HCT116 (cell line): ENCODE measurements around the gene OTOG. TPM values are rescaled to one million over a fixed set of nuclear protein-coding genes. Genes with fewer than 3 reads are reported as not detected.

Experiments
- ATAC-seq: fragments of 200-7000 bp; cut with Tn5 transposase; 2 replicates; pipeline ENCODE4 v1.9.1; 2020; ENCODE audit warnings: mild to moderate bottlenecking, moderate library complexity
- BruUV-seq: library from RNA; stranded (reverse); fragments of 400-500 nt; replicated peaks from 2 replicates; lab custom pipeline; 2021; lab: Mats Ljungman, UMichigan
- CTCF ChIA-PET: fragments of 300-600 bp; sonication (Branson Sonifier 250); formaldehyde crosslinking; loops from one replicate; lab custom pipeline; 2021; ENCODE audit warnings: antibody characterized with exemption; lab: Charles Lee
- POLR2A ChIA-PET: fragments of 300-600, 350-600 bp; sonication (Branson Sonifier 250); formaldehyde crosslinking; loops from one replicate; lab custom pipeline; 2021; ENCODE audit warnings: antibody characterized with exemption; lab: Charles Lee
- RAD21 ChIA-PET, 2 experiments: fragments of 300-600 bp; sonication (Branson Sonifier 250); formaldehyde crosslinking; loops; one replicate each; lab custom pipeline; 2023; ENCODE audit warnings: low total read pairs in 2 of 2; ENCODE audit not compliant: uncharacterized antibody in 2 of 2, unreplicated experiment in 2 of 2, low non-redundant PET in 1 of 2; lab: Charles Lee
- DNase-seq: peaks from one replicate; pipeline ENCODE4 v3.0.0-alpha.2; 2010; ENCODE audit warnings: low read depth, low spot score
- H2AFZ ChIP-seq: fragments of 200-600 bp; shearing (Covaris generic), sonication (generic); 2 replicates; pipeline ENCODE4 v1.6.1; 2017; ENCODE audit warnings: low read depth, mixed run types, mixed read lengths, antibody characterized with exemption, low read length; ENCODE audit not compliant: poor library complexity, severe bottlenecking
- H3K27ac ChIP-seq: 2 replicates; pipeline ENCODE4 v1.5.1; 2012; ENCODE audit warnings: low read depth, low read length
- H3K27me3 ChIP-seq: fragments of 200-600 bp; sonication (generic); 2 replicates; pipeline ENCODE4 v1.6.1; 2016; ENCODE audit warnings: mixed run types, low read length, mixed read lengths; ENCODE audit not compliant: insufficient read depth
- H3K36me3 ChIP-seq, 2 experiments: fragments of 200-500 bp in 1 of 2; fragments of 200-600 bp in 1 of 2; sonication (Bioruptor generic) in 1 of 2; sonication (generic) in 1 of 2; 2 replicates each; pipeline versions ENCODE4 v1.5.1 to v1.6.1; 2014 to 2016; ENCODE audit warnings: low read length in 2 of 2, inconsistent platforms in 1 of 2, mixed read lengths in 1 of 2, mixed run types in 1 of 2; ENCODE audit not compliant: insufficient read depth in 2 of 2, control insufficient read depth in 1 of 2
- H3K4me1 ChIP-seq, 2 experiments: fragments of 200-600 bp in 1 of 2; sonication (generic) in 1 of 2; 2 replicates each; pipeline versions ENCODE4 v1.5.1 to v1.6.1; 2012 to 2017; ENCODE audit warnings: low read length in 2 of 2, inconsistent platforms in 1 of 2, mild to moderate bottlenecking in 1 of 2, mixed read lengths in 1 of 2, mixed run types in 1 of 2, moderate library complexity in 1 of 2; ENCODE audit not compliant: insufficient read depth in 2 of 2, control insufficient read depth in 1 of 2
- H3K4me2 ChIP-seq: fragments of 200-600 bp; sonication (generic); 2 replicates; pipeline ENCODE4 v1.6.1; 2017; ENCODE audit warnings: mixed run types, low read length, mixed read lengths
- H3K4me3 ChIP-seq, 2 experiments: fragments of 200-600 bp in 1 of 2; sonication (generic) in 1 of 2; replicated peaks in 1 of 2; 2 replicates each; pipeline ENCODE4 v1.5.1; 2011 to 2016; ENCODE audit warnings: low read length in 2 of 2, control low read depth in 1 of 2, low read depth in 1 of 2, mild to moderate bottlenecking in 1 of 2, mixed read lengths in 1 of 2, mixed run types in 1 of 2
- H3K79me2 ChIP-seq: fragments of 200-600 bp; sonication (generic); 2 replicates; pipeline ENCODE4 v1.6.1; 2017; ENCODE audit warnings: mild to moderate bottlenecking, mixed run types, low read length, moderate library complexity, mixed read lengths; ENCODE audit not compliant: insufficient read depth
- H3K9ac ChIP-seq: fragments of 200-600 bp; sonication (generic); 2 replicates; pipeline ENCODE4 v1.6.1; 2016; ENCODE audit warnings: low read length, mixed read lengths
- H3K9me2 ChIP-seq: fragments of 200-600 bp; sonication (generic), shearing (Covaris generic); 2 replicates; pipeline ENCODE4 v1.6.1; 2017; ENCODE audit warnings: mixed run types, mild to moderate bottlenecking, moderate library complexity; ENCODE audit not compliant: insufficient read depth
- H3K9me3 ChIP-seq, 2 experiments: fragments of 200-500 bp in 1 of 2; fragments of 200-600 bp in 1 of 2; sonication (Bioruptor generic) in 1 of 2; sonication (generic) in 1 of 2; 2 replicates each; pipeline ENCODE4 v1.6.1; 2014 to 2017; ENCODE audit warnings: low read length in 2 of 2, mixed read lengths in 2 of 2, inconsistent platforms in 1 of 2, low read depth in 1 of 2, mild to moderate bottlenecking in 1 of 2, mixed run types in 1 of 2, moderate library complexity in 1 of 2; ENCODE audit not compliant: control insufficient read depth in 1 of 2, insufficient read depth in 1 of 2
- H4K20me1 ChIP-seq: fragments of 200-600 bp; sonication (generic), shearing (Covaris generic); 2 replicates; pipeline ENCODE4 v1.6.1; 2017; ENCODE audit warnings: mixed run types, mild to moderate bottlenecking, moderate library complexity; ENCODE audit not compliant: insufficient read depth
- CBX3 ChIP-seq: IDR thresholded peaks from 2 replicates; pipeline ENCODE4 v1.6.1; 2012; ENCODE audit warnings: low read depth
- CEBPB ChIP-seq: IDR thresholded peaks from 2 replicates; pipeline ENCODE4 v1.6.1; 2012; ENCODE audit warnings: low read depth
- EGR1 ChIP-seq: IDR thresholded peaks from 2 replicates; pipeline ENCODE4 v1.6.1; 2012; ENCODE audit warnings: low read depth
- ELF1 ChIP-seq: IDR thresholded peaks from 2 replicates; pipeline ENCODE4 v1.6.1; 2012; ENCODE audit warnings: low read depth, borderline replicate concordance
- EZH2phosphoT487 ChIP-seq: fragments of 200-600 bp; IDR thresholded peaks from 2 replicates; pipeline ENCODE4 v1.6.1; 2018; ENCODE audit warnings: antibody characterized with exemption, borderline replicate concordance
- FOSL1 ChIP-seq: IDR thresholded peaks from 2 replicates; pipeline ENCODE4 v1.6.1; 2012; ENCODE audit warnings: low read depth
- JUND ChIP-seq: IDR thresholded peaks from 2 replicates; pipeline ENCODE4 v1.6.1; 2012
- POLR2A ChIP-seq: IDR thresholded peaks from 2 replicates; pipeline ENCODE4 v1.7.0; 2011; ENCODE audit warnings: borderline replicate concordance; ENCODE audit not compliant: insufficient read depth, insufficient read length; ENCODE audit errors: extremely low read depth
- POLR2AphosphoS5 ChIP-seq: IDR thresholded peaks from 2 replicates; pipeline ENCODE4 v1.6.1; 2011; ENCODE audit warnings: mild to moderate bottlenecking, low read depth, low read length, moderate library complexity
- RAD21 ChIP-seq: IDR thresholded peaks from 2 replicates; pipeline ENCODE4 v1.6.1; 2012; ENCODE audit warnings: low read depth, mild to moderate bottlenecking
- SIN3A ChIP-seq: IDR thresholded peaks from 2 replicates; pipeline ENCODE4 v1.6.1; 2012; ENCODE audit warnings: low read depth
- SRF ChIP-seq: IDR thresholded peaks from 2 replicates; pipeline ENCODE4 v1.6.1; 2012; ENCODE audit warnings: low read depth
- TCF7L2 ChIP-seq: IDR thresholded peaks from 2 replicates; pipeline ENCODE4 v1.7.0; 2011; ENCODE audit warnings: borderline replicate concordance, inconsistent platforms; ENCODE audit not compliant: insufficient read depth, insufficient read length; ENCODE audit errors: extremely low read depth
- ZFX ChIP-seq: fragments of 450-650 bp; IDR thresholded peaks from 2 replicates; pipeline ENCODE4 v1.6.1; 2017
- ZNF274 ChIP-seq: fragments of 200-500 bp; sonication (Bioruptor generic); IDR thresholded peaks from 2 replicates; pipeline ENCODE4 v1.6.1; 2014; ENCODE audit warnings: mild to moderate bottlenecking, low read depth, low read length, inconsistent platforms
- intact Hi-C: fragments of 100-400 bp; cut with micrococcal nuclease; formaldehyde crosslinking; loops from 2 replicates; pipeline ENCODE4 v1.10.0; 2022
- total RNA-seq: library from RNA; stranded (reverse); gene quantifications from one replicate; pipeline ENCODE4 v1.2.1, GENCODE V29; 2021; ENCODE audit not compliant: unreplicated experiment
- TF ChIP-seq, protein P1 (sequence below): IDR thresholded peaks from 2 replicates; pipeline ENCODE4 v1.6.1; 2011; ENCODE audit warnings: mild to moderate bottlenecking, low read length, moderate library complexity; ENCODE audit not compliant: insufficient replicate concordance; ENCODE audit errors: extremely low read depth
- TF ChIP-seq, protein P2 (sequence below), 3 experiments: fragments of 200-600 bp in 1 of 3; sonication (generic) in 1 of 3; IDR thresholded peaks in 2 of 3; conservative IDR thresholded peaks in 1 of 3; 2 replicates each; pipeline ENCODE4 v1.5.1; 2012 to 2017; ENCODE audit warnings: low read depth in 2 of 3, low read length in 2 of 3, antibody characterized with exemption in 1 of 3, borderline replicate concordance in 1 of 3, control low read depth in 1 of 3, mild to moderate bottlenecking in 1 of 3, mixed read lengths in 1 of 3, mixed run types in 1 of 3, moderate library complexity in 1 of 3; ENCODE audit not compliant: insufficient read depth in 1 of 3
- TF ChIP-seq, protein P3 (sequence below): IDR thresholded peaks from 2 replicates; pipeline ENCODE4 v1.6.1; 2012; ENCODE audit warnings: low read depth
- TF ChIP-seq, protein P4 (sequence below): IDR thresholded peaks from 2 replicates; pipeline ENCODE4 v1.6.1; 2012
- TF ChIP-seq, protein P5 (sequence below): IDR thresholded peaks from 2 replicates; pipeline ENCODE4 v1.6.1; 2012

OTOG gene
- total RNA-seq, 1 experiment from 2014 or later = 0.07 TPM

DNA sequence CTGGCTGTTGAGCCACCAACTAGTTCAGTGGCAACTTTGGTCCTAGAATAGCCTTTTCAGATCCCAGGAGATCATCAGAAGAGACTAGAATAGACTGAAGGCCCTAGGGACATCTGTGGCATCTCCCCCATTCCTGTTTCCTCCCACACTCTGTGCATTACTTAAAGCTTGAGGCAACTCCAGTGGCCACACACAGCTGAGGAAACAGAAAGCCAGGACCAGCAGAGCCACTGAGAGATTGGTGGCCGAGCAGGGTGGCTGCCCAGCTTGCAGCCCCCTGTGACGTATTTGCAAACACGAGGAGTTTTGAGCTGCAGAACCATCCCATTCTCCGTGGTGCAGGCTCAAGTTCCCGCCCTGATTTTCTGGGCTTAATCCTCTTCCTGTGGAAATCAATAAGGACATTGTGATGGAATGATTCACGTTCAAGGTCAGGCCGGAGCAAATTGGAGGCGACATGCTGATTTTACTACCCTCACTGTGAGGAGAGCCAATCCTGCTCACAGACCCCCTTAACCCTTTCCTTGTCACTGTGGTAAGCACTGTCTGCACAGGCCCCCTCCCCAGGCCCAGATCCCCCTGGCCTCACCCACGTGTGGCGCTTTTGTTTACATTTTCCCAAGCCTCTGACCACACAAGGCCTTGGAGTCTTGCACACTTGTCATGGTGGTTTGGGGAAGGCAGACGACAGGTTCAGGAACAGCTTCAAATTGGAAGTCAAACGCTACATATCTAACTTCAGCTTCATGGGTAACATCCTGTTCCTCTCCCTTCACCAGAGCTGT, 103.3 kb downstream of the OTOG start:
- H3K9me3 ChIP-seq = no peaks in the 10 kb centered on the region
- no peaks in the 10 kb centered on the region for H3K9me2 ChIP-seq
- ATAC-seq (peak; percentile 78), DNase-seq (no peak)
- H3K36me3 ChIP-seq = no peaks in the 10 kb centered on the region
- H3K79me2 ChIP-seq = no peaks in the 10 kb centered on the region
- CTCF ChIA-PET = no interaction called here
- H3K9ac ChIP-seq = 0 out of 2 replicates have a peak overlapping the region, but pooled peaks have one; percentile 14
- RAD21 ChIA-PET = no interaction called here
- H3K4me1 ChIP-seq = peaks cover 11 to 21% of the 10 kb centered on the region in 2 experiments
- BruUV-seq = no TSS peak
- no peak overlapping the region for H3K27ac ChIP-seq
- peak overlapping the region; percentile 60 for H3K4me2 ChIP-seq
- H3K27me3 ChIP-seq = no peaks in the 10 kb centered on the region
- peak overlapping the region in 1 of 2 experiments; percentile 2; a peak in 1 of 4 replicates for H3K4me3 ChIP-seq
- intact Hi-C loops = no loop called here
- H2AFZ ChIP-seq = peak overlapping the region; percentile 83
- H4K20me1 ChIP-seq = no peaks in the 10 kb centered on the region
- POLR2A ChIA-PET = no interaction called here
- TF ChIP-seq SIN3A = no peak
- no peak for TF ChIP-seq ZFX
- no peak for TF ChIP-seq SRF
- no peak for TF ChIP-seq ELF1
- TF ChIP-seq, protein P1, sequence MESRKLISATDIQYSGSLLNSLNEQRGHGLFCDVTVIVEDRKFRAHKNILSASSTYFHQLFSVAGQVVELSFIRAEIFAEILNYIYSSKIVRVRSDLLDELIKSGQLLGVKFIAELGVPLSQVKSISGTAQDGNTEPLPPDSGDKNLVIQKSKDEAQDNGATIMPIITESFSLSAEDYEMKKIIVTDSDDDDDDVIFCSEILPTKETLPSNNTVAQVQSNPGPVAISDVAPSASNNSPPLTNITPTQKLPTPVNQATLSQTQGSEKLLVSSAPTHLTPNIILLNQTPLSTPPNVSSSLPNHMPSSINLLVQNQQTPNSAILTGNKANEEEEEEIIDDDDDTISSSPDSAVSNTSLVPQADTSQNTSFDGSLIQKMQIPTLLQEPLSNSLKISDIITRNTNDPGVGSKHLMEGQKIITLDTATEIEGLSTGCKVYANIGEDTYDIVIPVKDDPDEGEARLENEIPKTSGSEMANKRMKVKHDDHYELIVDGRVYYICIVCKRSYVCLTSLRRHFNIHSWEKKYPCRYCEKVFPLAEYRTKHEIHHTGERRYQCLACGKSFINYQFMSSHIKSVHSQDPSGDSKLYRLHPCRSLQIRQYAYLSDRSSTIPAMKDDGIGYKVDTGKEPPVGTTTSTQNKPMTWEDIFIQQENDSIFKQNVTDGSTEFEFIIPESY = no peak
- TF ChIP-seq RAD21 = no peak
- TF ChIP-seq, protein P2, sequence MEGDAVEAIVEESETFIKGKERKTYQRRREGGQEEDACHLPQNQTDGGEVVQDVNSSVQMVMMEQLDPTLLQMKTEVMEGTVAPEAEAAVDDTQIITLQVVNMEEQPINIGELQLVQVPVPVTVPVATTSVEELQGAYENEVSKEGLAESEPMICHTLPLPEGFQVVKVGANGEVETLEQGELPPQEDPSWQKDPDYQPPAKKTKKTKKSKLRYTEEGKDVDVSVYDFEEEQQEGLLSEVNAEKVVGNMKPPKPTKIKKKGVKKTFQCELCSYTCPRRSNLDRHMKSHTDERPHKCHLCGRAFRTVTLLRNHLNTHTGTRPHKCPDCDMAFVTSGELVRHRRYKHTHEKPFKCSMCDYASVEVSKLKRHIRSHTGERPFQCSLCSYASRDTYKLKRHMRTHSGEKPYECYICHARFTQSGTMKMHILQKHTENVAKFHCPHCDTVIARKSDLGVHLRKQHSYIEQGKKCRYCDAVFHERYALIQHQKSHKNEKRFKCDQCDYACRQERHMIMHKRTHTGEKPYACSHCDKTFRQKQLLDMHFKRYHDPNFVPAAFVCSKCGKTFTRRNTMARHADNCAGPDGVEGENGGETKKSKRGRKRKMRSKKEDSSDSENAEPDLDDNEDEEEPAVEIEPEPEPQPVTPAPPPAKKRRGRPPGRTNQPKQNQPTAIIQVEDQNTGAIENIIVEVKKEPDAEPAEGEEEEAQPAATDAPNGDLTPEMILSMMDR (IDR thresholded peaks at IDR 0.05 in 2 of 3, conservative IDR thresholded peaks at IDR 0.05 in 1 of 3; ENCODE audit: borderline replicate concordance in 1 of 3, insufficient read depth in 1 of 3, low read depth in 2 of 3, low read length in 2 of 3) = no peak
- TF ChIP-seq, protein P3, sequence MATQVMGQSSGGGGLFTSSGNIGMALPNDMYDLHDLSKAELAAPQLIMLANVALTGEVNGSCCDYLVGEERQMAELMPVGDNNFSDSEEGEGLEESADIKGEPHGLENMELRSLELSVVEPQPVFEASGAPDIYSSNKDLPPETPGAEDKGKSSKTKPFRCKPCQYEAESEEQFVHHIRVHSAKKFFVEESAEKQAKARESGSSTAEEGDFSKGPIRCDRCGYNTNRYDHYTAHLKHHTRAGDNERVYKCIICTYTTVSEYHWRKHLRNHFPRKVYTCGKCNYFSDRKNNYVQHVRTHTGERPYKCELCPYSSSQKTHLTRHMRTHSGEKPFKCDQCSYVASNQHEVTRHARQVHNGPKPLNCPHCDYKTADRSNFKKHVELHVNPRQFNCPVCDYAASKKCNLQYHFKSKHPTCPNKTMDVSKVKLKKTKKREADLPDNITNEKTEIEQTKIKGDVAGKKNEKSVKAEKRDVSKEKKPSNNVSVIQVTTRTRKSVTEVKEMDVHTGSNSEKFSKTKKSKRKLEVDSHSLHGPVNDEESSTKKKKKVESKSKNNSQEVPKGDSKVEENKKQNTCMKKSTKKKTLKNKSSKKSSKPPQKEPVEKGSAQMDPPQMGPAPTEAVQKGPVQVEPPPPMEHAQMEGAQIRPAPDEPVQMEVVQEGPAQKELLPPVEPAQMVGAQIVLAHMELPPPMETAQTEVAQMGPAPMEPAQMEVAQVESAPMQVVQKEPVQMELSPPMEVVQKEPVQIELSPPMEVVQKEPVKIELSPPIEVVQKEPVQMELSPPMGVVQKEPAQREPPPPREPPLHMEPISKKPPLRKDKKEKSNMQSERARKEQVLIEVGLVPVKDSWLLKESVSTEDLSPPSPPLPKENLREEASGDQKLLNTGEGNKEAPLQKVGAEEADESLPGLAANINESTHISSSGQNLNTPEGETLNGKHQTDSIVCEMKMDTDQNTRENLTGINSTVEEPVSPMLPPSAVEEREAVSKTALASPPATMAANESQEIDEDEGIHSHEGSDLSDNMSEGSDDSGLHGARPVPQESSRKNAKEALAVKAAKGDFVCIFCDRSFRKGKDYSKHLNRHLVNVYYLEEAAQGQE = no peak
- TF ChIP-seq, protein P4, sequence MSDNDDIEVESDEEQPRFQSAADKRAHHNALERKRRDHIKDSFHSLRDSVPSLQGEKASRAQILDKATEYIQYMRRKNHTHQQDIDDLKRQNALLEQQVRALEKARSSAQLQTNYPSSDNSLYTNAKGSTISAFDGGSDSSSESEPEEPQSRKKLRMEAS = 0 out of 2 replicates have a peak, but pooled peaks have one; percentile 21
- no peak for TF ChIP-seq EGR1
- TF ChIP-seq POLR2A = no peak
- TF ChIP-seq JUND = peak; percentile 52
- TF ChIP-seq CEBPB = no peak
- no peak for TF ChIP-seq EZH2phosphoT487
- 0 out of 2 replicates have a peak, but pooled peaks have one; percentile 25 for TF ChIP-seq CBX3
- no peak for TF ChIP-seq POLR2AphosphoS5
- TF ChIP-seq ZNF274 = no peak
- no peak for TF ChIP-seq TCF7L2
- TF ChIP-seq, protein P5, sequence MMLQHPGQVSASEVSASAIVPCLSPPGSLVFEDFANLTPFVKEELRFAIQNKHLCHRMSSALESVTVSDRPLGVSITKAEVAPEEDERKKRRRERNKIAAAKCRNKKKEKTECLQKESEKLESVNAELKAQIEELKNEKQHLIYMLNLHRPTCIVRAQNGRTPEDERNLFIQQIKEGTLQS = no peak
- 0 out of 2 replicates have a peak, but pooled peaks have one; percentile 42 for TF ChIP-seq FOSL1
